GM18517 (cell line): ENCODE data around the gene BDNF.

Source experiments
- ATAC-seq: cut with Tn5 transposase; IDR thresholded peaks from one replicate; pipeline ENCODE4 v1.9.1; 2021; ENCODE audit warnings: mild to moderate bottlenecking, moderate library complexity; ENCODE audit not compliant: unreplicated experiment

The BDNF gene

DNA sequence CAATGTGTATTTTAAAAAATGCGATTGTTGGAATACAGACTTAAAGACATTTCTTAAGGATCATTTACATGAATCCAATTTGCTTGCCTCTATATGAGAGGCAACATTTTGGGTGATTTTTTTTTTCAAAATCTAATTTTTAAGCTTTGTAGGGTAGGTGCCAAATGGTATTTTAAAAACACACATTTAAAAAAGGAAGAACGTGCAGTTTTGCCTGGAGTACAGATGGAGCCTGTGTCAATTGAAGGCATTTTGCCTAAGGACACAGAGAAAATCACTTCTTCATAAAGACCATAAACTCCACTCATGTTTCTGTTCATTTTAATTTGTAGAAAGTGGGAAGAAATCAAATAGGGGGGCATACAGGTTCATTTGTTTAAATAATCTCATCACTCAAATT, 91.3 kb downstream of the BDNF start:
- ATAC-seq = no peak

DNA sequence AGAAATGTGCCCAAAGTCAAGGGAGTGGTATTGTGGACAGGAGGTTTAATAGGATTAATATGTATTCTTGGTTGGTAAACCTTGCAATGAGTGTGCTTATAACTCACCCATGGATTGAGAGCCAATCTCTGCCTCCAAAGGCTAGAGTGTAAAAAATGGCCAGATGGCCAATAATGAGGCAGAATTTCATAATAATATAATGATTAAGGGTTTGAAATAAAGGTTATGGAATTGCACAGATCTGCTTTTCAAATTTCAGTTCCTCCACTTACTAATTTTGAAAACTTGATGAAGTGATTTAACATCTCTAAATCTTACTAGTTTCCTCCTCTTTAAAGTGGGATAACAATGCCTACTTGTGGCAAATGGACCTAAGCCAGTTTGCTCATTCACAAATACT, 94.8 kb downstream of the BDNF start:
- no peak for ATAC-seq
